ENCODE results near the gene DHX15.

GRCh38 chr4:24544208-24544988 is 40.0 kb downstream of the DHX15 start:
- TF ChIP-seq CTCF (IDR thresholded peaks at IDR 0.05) (no peak), EP300 (IDR thresholded peaks at IDR 0.05) (no peak), POLR2A (IDR thresholded peaks at IDR 0.05) (no peak)
